ENCODE results near the gene TSPAN2. TPM values are rescaled to one million over a fixed set of nuclear protein-coding genes. Genes with fewer than 3 reads are reported as not detected.

The TSPAN2 gene
- total and polyA plus RNA-seq, 2 experiments from 2014 or later, result 11.2 to 11.8 TPM

DNA sequence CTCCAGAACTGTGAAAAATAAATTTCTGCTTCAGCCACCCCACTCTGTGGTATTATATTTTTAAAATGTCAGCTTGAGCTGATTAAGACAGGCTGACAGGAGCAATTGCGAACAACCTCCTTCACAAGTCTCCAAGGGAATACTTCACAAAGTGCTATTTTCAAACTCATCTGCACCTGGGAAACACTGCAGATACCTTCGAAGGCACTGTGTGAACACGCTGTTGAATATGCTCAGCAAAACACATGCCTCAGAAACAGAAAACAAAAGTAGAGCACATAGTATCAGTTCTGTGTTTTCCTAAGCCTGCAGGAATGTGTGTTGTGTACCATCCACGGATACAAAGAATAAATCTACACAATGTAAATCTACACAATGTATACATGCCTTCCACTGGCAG is 10.6 kb downstream of the TSPAN2 start:
- Histone ChIP-seq H3K36me3 (ENCODE audit: insufficient read depth) (no peaks in the 10 kb centered on the region), H3K27me3 (ENCODE audit: insufficient read depth) (no peaks in the 10 kb centered on the region), H3K4me1 (ENCODE audit: insufficient read depth) (peaks cover 10% of the 10 kb centered on the region), H4K20me1 (replicated peaks; ENCODE audit: insufficient read depth) (0 out of 2 replicates have a peak, but pooled peaks cover 11% of the 10 kb centered on the region), H3K4me3 (no peak overlapping the region), H3K9me2 (ENCODE audit: insufficient read depth) (no peaks in the 10 kb centered on the region), H2AFZ (no peak overlapping the region), H3K4me2 (no peak overlapping the region), H3K79me2 (replicated peaks; ENCODE audit: insufficient read depth) (no peaks in the 10 kb centered on the region), H3F3A (replicated peaks; ENCODE audit: low read depth) (no peaks in the 10 kb centered on the region), H3K27ac (ENCODE audit: low read depth) (no peak overlapping the region)
- Mint-ChIP-seq H3K4me1 (peaks cover 15% of the 10 kb centered on the region), H3K36me3 (ENCODE audit: low read depth) (no peaks in the 10 kb centered on the region), H3K9me3 (no peaks in the 10 kb centered on the region), H3K4me3 (no peak overlapping the region), H3K27me3 (ENCODE audit: insufficient read depth, low read depth, poor library complexity) (no peaks in the 10 kb centered on the region), H3K27ac (no peak overlapping the region)
- DNase-seq (ENCODE audit: low spot score) (no peak), ATAC-seq (no peak)
- TF ChIP-seq EZH2phosphoT487 (IDR thresholded peaks at IDR 0.05; ENCODE audit: unreplicated experiment), result no peak
- TF ChIP-seq, protein P1, sequence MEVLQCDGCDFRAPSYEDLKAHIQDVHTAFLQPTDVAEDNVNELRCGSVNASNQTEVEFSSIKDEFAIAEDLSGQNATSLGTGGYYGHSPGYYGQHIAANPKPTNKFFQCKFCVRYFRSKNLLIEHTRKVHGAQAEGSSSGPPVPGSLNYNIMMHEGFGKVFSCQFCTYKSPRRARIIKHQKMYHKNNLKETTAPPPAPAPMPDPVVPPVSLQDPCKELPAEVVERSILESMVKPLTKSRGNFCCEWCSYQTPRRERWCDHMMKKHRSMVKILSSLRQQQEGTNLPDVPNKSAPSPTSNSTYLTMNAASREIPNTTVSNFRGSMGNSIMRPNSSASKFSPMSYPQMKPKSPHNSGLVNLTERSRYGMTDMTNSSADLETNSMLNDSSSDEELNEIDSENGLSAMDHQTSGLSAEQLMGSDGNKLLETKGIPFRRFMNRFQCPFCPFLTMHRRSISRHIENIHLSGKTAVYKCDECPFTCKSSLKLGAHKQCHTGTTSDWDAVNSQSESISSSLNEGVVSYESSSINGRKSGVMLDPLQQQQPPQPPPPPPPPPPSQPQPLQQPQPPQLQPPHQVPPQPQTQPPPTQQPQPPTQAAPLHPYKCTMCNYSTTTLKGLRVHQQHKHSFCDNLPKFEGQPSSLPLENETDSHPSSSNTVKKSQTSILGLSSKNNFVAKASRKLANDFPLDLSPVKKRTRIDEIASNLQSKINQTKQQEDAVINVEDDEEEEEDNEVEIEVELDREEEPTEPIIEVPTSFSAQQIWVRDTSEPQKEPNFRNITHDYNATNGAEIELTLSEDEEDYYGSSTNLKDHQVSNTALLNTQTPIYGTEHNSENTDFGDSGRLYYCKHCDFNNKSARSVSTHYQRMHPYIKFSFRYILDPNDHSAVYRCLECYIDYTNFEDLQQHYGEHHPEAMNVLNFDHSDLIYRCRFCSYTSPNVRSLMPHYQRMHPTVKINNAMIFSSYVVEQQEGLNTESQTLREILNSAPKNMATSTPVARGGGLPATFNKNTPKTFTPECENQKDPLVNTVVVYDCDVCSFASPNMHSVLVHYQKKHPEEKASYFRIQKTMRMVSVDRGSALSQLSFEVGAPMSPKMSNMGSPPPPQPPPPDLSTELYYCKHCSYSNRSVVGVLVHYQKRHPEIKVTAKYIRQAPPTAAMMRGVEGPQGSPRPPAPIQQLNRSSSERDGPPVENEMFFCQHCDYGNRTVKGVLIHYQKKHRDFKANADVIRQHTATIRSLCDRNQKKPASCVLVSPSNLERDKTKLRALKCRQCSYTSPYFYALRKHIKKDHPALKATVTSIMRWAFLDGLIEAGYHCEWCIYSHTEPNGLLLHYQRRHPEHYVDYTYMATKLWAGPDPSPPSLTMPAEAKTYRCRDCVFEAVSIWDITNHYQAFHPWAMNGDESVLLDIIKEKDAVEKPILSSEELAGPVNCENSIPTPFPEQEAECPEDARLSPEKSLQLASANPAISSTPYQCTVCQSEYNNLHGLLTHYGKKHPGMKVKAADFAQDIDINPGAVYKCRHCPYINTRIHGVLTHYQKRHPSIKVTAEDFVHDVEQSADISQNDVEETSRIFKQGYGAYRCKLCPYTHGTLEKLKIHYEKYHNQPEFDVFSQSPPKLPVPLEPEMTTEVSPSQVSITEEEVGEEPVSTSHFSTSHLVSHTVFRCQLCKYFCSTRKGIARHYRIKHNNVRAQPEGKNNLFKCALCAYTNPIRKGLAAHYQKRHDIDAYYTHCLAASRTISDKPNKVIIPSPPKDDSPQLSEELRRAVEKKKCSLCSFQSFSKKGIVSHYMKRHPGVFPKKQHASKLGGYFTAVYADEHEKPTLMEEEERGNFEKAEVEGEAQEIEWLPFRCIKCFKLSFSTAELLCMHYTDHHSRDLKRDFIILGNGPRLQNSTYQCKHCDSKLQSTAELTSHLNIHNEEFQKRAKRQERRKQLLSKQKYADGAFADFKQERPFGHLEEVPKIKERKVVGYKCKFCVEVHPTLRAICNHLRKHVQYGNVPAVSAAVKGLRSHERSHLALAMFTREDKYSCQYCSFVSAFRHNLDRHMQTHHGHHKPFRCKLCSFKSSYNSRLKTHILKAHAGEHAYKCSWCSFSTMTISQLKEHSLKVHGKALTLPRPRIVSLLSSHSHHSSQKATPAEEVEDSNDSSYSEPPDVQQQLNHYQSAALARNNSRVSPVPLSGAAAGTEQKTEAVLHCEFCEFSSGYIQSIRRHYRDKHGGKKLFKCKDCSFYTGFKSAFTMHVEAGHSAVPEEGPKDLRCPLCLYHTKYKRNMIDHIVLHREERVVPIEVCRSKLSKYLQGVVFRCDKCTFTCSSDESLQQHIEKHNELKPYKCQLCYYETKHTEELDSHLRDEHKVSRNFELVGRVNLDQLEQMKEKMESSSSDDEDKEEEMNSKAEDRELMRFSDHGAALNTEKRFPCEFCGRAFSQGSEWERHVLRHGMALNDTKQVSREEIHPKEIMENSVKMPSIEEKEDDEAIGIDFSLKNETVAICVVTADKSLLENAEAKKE (CRISPR knock-in tag; IDR thresholded peaks at IDR 0.05), result no peak
- TF ChIP-seq, protein P2, sequence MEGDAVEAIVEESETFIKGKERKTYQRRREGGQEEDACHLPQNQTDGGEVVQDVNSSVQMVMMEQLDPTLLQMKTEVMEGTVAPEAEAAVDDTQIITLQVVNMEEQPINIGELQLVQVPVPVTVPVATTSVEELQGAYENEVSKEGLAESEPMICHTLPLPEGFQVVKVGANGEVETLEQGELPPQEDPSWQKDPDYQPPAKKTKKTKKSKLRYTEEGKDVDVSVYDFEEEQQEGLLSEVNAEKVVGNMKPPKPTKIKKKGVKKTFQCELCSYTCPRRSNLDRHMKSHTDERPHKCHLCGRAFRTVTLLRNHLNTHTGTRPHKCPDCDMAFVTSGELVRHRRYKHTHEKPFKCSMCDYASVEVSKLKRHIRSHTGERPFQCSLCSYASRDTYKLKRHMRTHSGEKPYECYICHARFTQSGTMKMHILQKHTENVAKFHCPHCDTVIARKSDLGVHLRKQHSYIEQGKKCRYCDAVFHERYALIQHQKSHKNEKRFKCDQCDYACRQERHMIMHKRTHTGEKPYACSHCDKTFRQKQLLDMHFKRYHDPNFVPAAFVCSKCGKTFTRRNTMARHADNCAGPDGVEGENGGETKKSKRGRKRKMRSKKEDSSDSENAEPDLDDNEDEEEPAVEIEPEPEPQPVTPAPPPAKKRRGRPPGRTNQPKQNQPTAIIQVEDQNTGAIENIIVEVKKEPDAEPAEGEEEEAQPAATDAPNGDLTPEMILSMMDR (conservative IDR thresholded peaks at IDR 0.05; ENCODE audit: low read depth in 2 of 2), result no peak

DNA sequence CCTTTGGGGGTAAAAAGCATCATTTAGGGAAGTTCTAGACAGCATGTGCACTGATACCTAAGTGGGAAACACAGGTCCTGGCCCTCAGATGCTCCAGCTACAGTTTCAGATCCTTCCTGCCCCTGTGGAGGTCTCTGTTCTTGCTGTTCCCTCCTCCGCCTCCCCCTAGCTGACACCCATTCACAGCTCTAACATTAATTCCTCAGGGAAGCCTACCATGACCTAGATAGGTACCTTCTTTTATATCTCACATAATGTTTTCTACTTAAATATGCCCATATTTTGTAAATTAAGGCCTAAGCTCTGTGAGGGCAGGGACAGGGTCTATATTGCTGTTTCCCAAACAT is 11.3 kb downstream of the TSPAN2 start:
- no peaks in the 10 kb centered on the region for H3K79me2 ChIP-seq (replicated peaks; ENCODE audit: insufficient read depth)
- H3K27me3 ChIP-seq (ENCODE audit: insufficient read depth), result no peaks in the 10 kb centered on the region
- H3K9me2 ChIP-seq (ENCODE audit: insufficient read depth), result no peaks in the 10 kb centered on the region
- H2AFZ ChIP-seq, result no peak overlapping the region
- TF ChIP-seq, protein P2 (conservative IDR thresholded peaks at IDR 0.05; ENCODE audit: low read depth in 2 of 2), result no peak
- Mint-ChIP-seq H3K27me3 (ENCODE audit: insufficient read depth, low read depth, poor library complexity) (no peaks in the 10 kb centered on the region), H3K36me3 (ENCODE audit: low read depth) (no peaks in the 10 kb centered on the region), H3K27ac (no peak overlapping the region), H3K9me3 (no peaks in the 10 kb centered on the region), H3K4me1 (peaks cover 7% of the 10 kb centered on the region), H3K4me3 (no peak overlapping the region)
- DNase-seq (ENCODE audit: low spot score) (no peak), ATAC-seq (no peak)
- H3F3A ChIP-seq (replicated peaks; ENCODE audit: low read depth), result no peaks in the 10 kb centered on the region
- no peak overlapping the region for H3K27ac ChIP-seq (ENCODE audit: low read depth)
- peaks cover 2% of the 10 kb centered on the region for H3K4me1 ChIP-seq (ENCODE audit: insufficient read depth)
- no peak overlapping the region for H3K4me2 ChIP-seq
- H3K36me3 ChIP-seq (ENCODE audit: insufficient read depth), result no peaks in the 10 kb centered on the region
- H3K4me3 ChIP-seq, result no peak overlapping the region
- H4K20me1 ChIP-seq (replicated peaks; ENCODE audit: insufficient read depth), result 0 out of 2 replicates have a peak, but pooled peaks cover 5% of the 10 kb centered on the region

Measured in GM23338 (cell line).